ENCODE measurements around the gene THAP7.

GRCh38 chr22:20951151-20951931 lies 50.6 kb downstream of the THAP7 start:
- TF ChIP-seq ZNF274 (IDR thresholded peaks at IDR 0.05; ENCODE audit: low read depth, low read length) (no peak), YY1 (IDR thresholded peaks at IDR 0.05; ENCODE audit: insufficient read depth, insufficient read length) (no peak)
